HepG2 (cell line): ENCODE results near the gene TMEM63C. TPM values are rescaled to one million over a fixed set of nuclear protein-coding genes. Genes with fewer than 3 reads are reported as not detected.

Source experiments
- ATAC-seq: fragments of 200-7000 bp; cut with Tn5 transposase; 3 replicates; pipeline ENCODE4 v1.9.1; 2020; ENCODE audit warnings: mild to moderate bottlenecking, moderate library complexity
- BruUV-seq: library from RNA; stranded (reverse); fragments of 400-500 nt; replicated peaks from 2 replicates; lab custom pipeline; 2021; lab: Mats Ljungman, UMichigan
- CTCF ChIA-PET: fragments of 300-600 bp; formaldehyde crosslinking; extraction: SDS; loops from one replicate; lab custom pipeline; 2021; ENCODE audit warnings: low total read pairs, inconsistent platforms, low intra/inter-chr PET ratio; lab: Yijun Ruan, JAX
- POLR2A ChIA-PET: fragments of 350-600 bp; sonication (Branson Sonifier 250); formaldehyde crosslinking; loops from one replicate; lab custom pipeline; 2020; ENCODE audit warnings: antibody characterized with exemption, inconsistent platforms; lab: Yijun Ruan, JAX
- DNase-seq: peaks from one replicate; pipeline ENCODE4 v3.0.0-alpha.2; 2015; ENCODE audit warnings: low spot score
- FAIRE-seq: peaks from 3 replicates; lab custom pipeline; 2011; peaks lifted over from hg19 to GRCh38; lab: Jason Lieb, UNC
- H2AFZ ChIP-seq: one replicate; pipeline ENCODE4 v1.6.1; 2011; ENCODE audit warnings: low read length, inconsistent platforms
- H3K27ac ChIP-seq: fragments of 300-600 bp; 3 replicates; pipeline ENCODE4 v1.8.0; 2011; ENCODE audit warnings: mixed run types, mild to moderate bottlenecking, mixed read lengths, low read length, inconsistent platforms; ENCODE audit not compliant: insufficient read depth; ENCODE audit errors: extremely low read length
- H3K27me3 ChIP-seq, 2 experiments: fragments of 200-600 bp in 1 of 2; 2 replicates in 1 of 2; 3 replicates in 1 of 2; pipeline versions ENCODE4 v1.6.0 to v1.8.0; 2011; ENCODE audit warnings: low read length in 2 of 2, mild to moderate bottlenecking in 2 of 2, moderate library complexity in 2 of 2, inconsistent platforms in 1 of 2; ENCODE audit not compliant: insufficient read depth in 2 of 2, control insufficient read depth in 1 of 2
- H3K36me3 ChIP-seq, 2 experiments: fragments of 200-600 bp in 1 of 2; replicated peaks in 1 of 2; 2 replicates in 1 of 2; 3 replicates in 1 of 2; pipeline versions ENCODE4 v1.5.1 to v1.8.0; 2011; ENCODE audit warnings: low read length in 2 of 2, inconsistent platforms in 1 of 2; ENCODE audit not compliant: insufficient read depth in 2 of 2, control insufficient read depth in 1 of 2
- H3K4me1 ChIP-seq: 2 replicates; pipeline ENCODE4 v1.5.1; 2012; ENCODE audit warnings: low read length, inconsistent platforms; ENCODE audit not compliant: insufficient read depth
- H3K4me2 ChIP-seq: 2 replicates; pipeline ENCODE4 v1.6.0; 2011; ENCODE audit warnings: low read depth, low read length, inconsistent platforms
- H3K4me3 ChIP-seq, 3 experiments: fragments of 200-600 bp in 1 of 3; sonication (generic), shearing (Covaris generic) in 1 of 3; replicated peaks in 1 of 3; 2 replicates each; pipeline ENCODE4 v1.5.1; 2011 to 2016; ENCODE audit warnings: low read length in 3 of 3, inconsistent platforms in 2 of 3, low read depth in 2 of 3, mild to moderate bottlenecking in 2 of 3, control low read depth in 1 of 3, mixed read lengths in 1 of 3; ENCODE audit not compliant: insufficient read depth in 1 of 3
- H3K79me2 ChIP-seq: one replicate; pipeline ENCODE4 v1.6.1; 2011; ENCODE audit warnings: low read length, inconsistent platforms; ENCODE audit not compliant: insufficient read depth
- H3K9ac ChIP-seq: 2 replicates; pipeline ENCODE4 v1.6.0; 2011; ENCODE audit warnings: mild to moderate bottlenecking, low read depth, low read length, inconsistent platforms; ENCODE audit not compliant: insufficient read depth
- H3K9me3 ChIP-seq: 2 replicates; pipeline ENCODE4 v1.5.1; 2012; ENCODE audit warnings: mild to moderate bottlenecking, low read length
- H4K20me1 ChIP-seq: 2 replicates; pipeline ENCODE4 v1.6.0; 2011; ENCODE audit warnings: inconsistent platforms, mild to moderate bottlenecking, low read length, moderate library complexity; ENCODE audit not compliant: insufficient read depth
- DDIT3 ChIP-seq: sonication (generic); formaldehyde crosslinking; IDR thresholded peaks from 2 replicates; pipeline ENCODE4 v1.4.0; 2020; ENCODE audit warnings: mild to moderate bottlenecking, missing genetic modification reagents
- GTF2F1 ChIP-seq: fragments of 150-350 bp; IDR thresholded peaks from 2 replicates; pipeline ENCODE4 v1.6.1; 2014; ENCODE audit warnings: low read length
- HMGA1 ChIP-seq: sonication (generic); formaldehyde crosslinking; conservative IDR thresholded peaks from 2 replicates; pipeline ENCODE4 v1.4.0; 2020; ENCODE audit warnings: missing genetic modification reagents
- HOXA3 ChIP-seq: sonication (generic); formaldehyde crosslinking; IDR thresholded peaks from 2 replicates; pipeline ENCODE4 v1.5.0; 2020; ENCODE audit warnings: missing genetic modification reagents
- MED1 ChIP-seq: sonication (generic); formaldehyde crosslinking; IDR thresholded peaks from 2 replicates; pipeline ENCODE4 v1.4.0; 2020; ENCODE audit warnings: missing genetic modification reagents
- NFATC3 ChIP-seq: sonication (generic); formaldehyde crosslinking; IDR thresholded peaks from 2 replicates; pipeline ENCODE4 v1.5.1; 2020; ENCODE audit warnings: mild to moderate bottlenecking, missing genetic modification reagents
- PPARG ChIP-seq: conservative IDR thresholded peaks from 2 replicates; pipeline ENCODE4 v1.6.1; 2016; ENCODE audit warnings: missing biosample characterization, missing genetic modification reagents
- RARG ChIP-seq: sonication (generic); formaldehyde crosslinking; IDR thresholded peaks from 2 replicates; pipeline ENCODE4 v1.4.0; 2020; ENCODE audit warnings: low read depth, mild to moderate bottlenecking, missing genetic modification reagents
- REST ChIP-seq, 2 experiments: IDR thresholded peaks; 2 replicates each; pipeline ENCODE4 v1.6.1; 2011 to 2012; ENCODE audit warnings: low read length in 2 of 2, borderline replicate concordance in 1 of 2, low read depth in 1 of 2, mild to moderate bottlenecking in 1 of 2, moderate library complexity in 1 of 2
- ZBTB33 ChIP-seq: sonication (generic); formaldehyde crosslinking; IDR thresholded peaks from 2 replicates; pipeline ENCODE4 v1.4.0; 2020; ENCODE audit warnings: missing genetic modification reagents
- ZFP36L1 ChIP-seq: sonication (generic); formaldehyde crosslinking; IDR thresholded peaks from 2 replicates; pipeline ENCODE4 v1.8.0; 2022; ENCODE audit warnings: mild to moderate bottlenecking, missing genetic modification reagents, moderate library complexity
- WGBS: methylation state at CpG from one replicate; pipeline ENCODE4 v1.1.6; 2017; ENCODE audit warnings: low lambda C conversion rate; 5-methylcytosine and 5-hydroxymethylcytosine counted together
- in situ Hi-C: cut with HindIII; loops from 2 replicates; pipeline ENCODE4 v1.10.0; 2017; ENCODE audit warnings: low pct_unique_long_range_greater_than_20kb; ENCODE audit not compliant: extremely low pct_ligation_motif_present
- intact Hi-C: fragments of 100-400 bp; cut with micrococcal nuclease; formaldehyde crosslinking; loops from one replicate; pipeline ENCODE4 v1.10.0; 2022; ENCODE audit not compliant: unreplicated experiment
- polyA plus RNA-seq, 8 experiments: library from polyadenylated mRNA; depleted of rRNA in 3 of 8; stranded (reverse) in 7 of 8; unstranded in 1 of 8; fragments of >200 nt; fragmentation: Illumina TruSeq in 4 of 8; extraction: Trizol in 4 of 8; gene quantifications; 2 replicates each; pipeline versions ENCODE4 v1.2.1 to v1.2.3, GENCODE V29; 2011 to 2016; ENCODE audit warnings: low read depth in 4 of 8, missing spikeins in 1 of 8, mixed read lengths in 1 of 8; ENCODE audit not compliant: insufficient read depth in 1 of 8
- total RNA-seq, 5 experiments: library from RNA; depleted of rRNA; stranded (reverse); fragments of >200 nt; fragmentation: Illumina TruSeq; extraction: Trizol; gene quantifications; 2 replicates each; pipeline ENCODE4 v1.2.3, GENCODE V29; 2016; ENCODE audit warnings: low read depth in 1 of 5

The TMEM63C gene
- total and polyA plus RNA-seq, 2 of the 13 experiments (the other 11 are each of a cell fraction or from before 2014, with no cell fraction given): 0.17 to 0.27 TPM

GRCh38 chr14:77240336-77240915 lies 58.8 kb downstream of the TMEM63C start:
- DNase-seq (no peak), ATAC-seq (peak; percentile 52), FAIRE-seq (no peak)
- H3K36me3 ChIP-seq: no peaks in the 10 kb centered on the region
- H3K9ac ChIP-seq: no peak overlapping the region
- no peaks in the 10 kb centered on the region for H3K4me1 ChIP-seq
- TF ChIP-seq MED1 (CRISPR knock-in tag) (no peak), GTF2F1 (no peak), ZBTB33 (CRISPR knock-in tag) (peak; percentile 64; the same call in 1 of the 2 replicates), RARG (CRISPR knock-in tag) (no peak), ZFP36L1 (no peak)
- in situ Hi-C loops (no loop called here), intact Hi-C loops (no loop called here)
- no peak overlapping the region for H3K4me2 ChIP-seq
- ChIA-PET POLR2A (no interaction called here), CTCF (no interaction called here)
- H3K79me2 ChIP-seq: no peaks in the 10 kb centered on the region
- H2AFZ ChIP-seq: no peak overlapping the region
- no peaks in the 10 kb centered on the region for H4K20me1 ChIP-seq
- H3K9me3 ChIP-seq: no peaks in the 10 kb centered on the region
- no peak overlapping the region for H3K27ac ChIP-seq
- BruUV-seq: no TSS peak
- H3K4me3 ChIP-seq: no peak overlapping the region
- 0% methylated on average over 2 of the region's 15 CpGs for WGBS
- H3K27me3 ChIP-seq: 0 out of 5 replicates have a peak, but pooled peaks cover 0 to 3% of the 10 kb centered on the region in 2 experiments

DNA sequence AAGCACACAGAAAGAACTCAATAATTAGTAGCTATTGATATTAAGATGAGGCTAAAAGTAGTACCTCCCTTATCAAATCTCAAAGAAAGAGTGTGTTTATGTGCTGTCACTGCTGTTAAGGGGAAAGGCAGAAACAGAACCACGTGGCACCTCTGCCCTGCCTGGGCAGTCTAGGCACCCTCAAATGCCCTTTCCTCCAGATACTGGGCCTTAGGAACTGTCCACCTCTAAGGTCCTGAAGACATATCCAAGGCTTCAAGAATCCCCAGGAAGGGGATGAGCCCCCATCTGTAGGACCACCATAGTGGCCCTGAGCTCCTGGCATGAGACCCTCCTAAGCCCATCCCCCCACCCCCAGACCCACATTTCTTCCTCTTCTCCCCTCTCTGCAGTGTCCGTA lies 60.4 kb downstream of the TMEM63C start:
- WGBS: 50% methylated on average over 2 of the region's 2 CpGs
- in situ Hi-C loops: no loop called here

More for the DNA sequence above, 60.4 kb downstream of the TMEM63C start:
- Histone ChIP-seq H4K20me1 (no peaks in the 10 kb centered on the region), H3K9ac (no peak overlapping the region), H3K4me2 (no peak overlapping the region), H3K4me3 (no peak overlapping the region), H3K36me3 (no peaks in the 10 kb centered on the region), H3K9me3 (no peaks in the 10 kb centered on the region), H3K27me3 (0 out of 5 replicates have a peak, but pooled peaks cover 0 to 3% of the 10 kb centered on the region in 2 experiments), H3K79me2 (no peaks in the 10 kb centered on the region), H2AFZ (no peak overlapping the region), H3K27ac (no peak overlapping the region), H3K4me1 (no peaks in the 10 kb centered on the region)
- ChIA-PET CTCF (no interaction called here), POLR2A (no interaction called here)
- intact Hi-C loops: no loop called here
- no TSS peak for BruUV-seq
- TF ChIP-seq DDIT3 (CRISPR knock-in tag) (no peak), NFATC3 (no peak), PPARG (CRISPR knock-in tag) (0 out of 2 replicates have a peak, but pooled peaks have one; percentile 40), REST (IDR thresholded peaks at IDR 0.05; ENCODE audit: borderline replicate concordance in 1 of 2, low read depth in 1 of 2, low read length in 2 of 2) (peak; percentile 12 to 86), HOXA3 (CRISPR knock-in tag) (no peak), HMGA1 (CRISPR knock-in tag) (no peak)
- ATAC-seq (no peak), FAIRE-seq (no peak), DNase-seq (no peak)
